ENCODE data around the gene KCNG2.

GRCh38 chr18:79875931-79876461, 78.3 kb downstream of the KCNG2 start:
- no peak for TF ChIP-seq CTCF (conservative IDR thresholded peaks at IDR 0.05; ENCODE audit: low read length)
- no peak for TF ChIP-seq EZH2phosphoT487 (IDR thresholded peaks at IDR 0.05; ENCODE audit: borderline replicate concordance, low read depth, low read length)

Data from OCI-LY7 (cell line).